Stimulated activated CD8-positive, alpha-beta memory T cell treated with anti-CD3 and anti-CD28 coated beads, Interleukin-2, amount 100 ng/mL, for 1 hour (primary cell): Measurements from ENCODE around the gene CENPX.
"Not testable (repeated sequence)": the region's sequence is repeated elsewhere in the genome, so short reads cannot be mapped to it uniquely, and the experiment has no call there.

Experiments
- DNase-seq, 2 donors: peaks; one replicate each; pipeline ENCODE4 v3.0.0-alpha.2; 2020; ENCODE audit warnings: low read depth in 2 of 2

The CENPX gene

DNA sequence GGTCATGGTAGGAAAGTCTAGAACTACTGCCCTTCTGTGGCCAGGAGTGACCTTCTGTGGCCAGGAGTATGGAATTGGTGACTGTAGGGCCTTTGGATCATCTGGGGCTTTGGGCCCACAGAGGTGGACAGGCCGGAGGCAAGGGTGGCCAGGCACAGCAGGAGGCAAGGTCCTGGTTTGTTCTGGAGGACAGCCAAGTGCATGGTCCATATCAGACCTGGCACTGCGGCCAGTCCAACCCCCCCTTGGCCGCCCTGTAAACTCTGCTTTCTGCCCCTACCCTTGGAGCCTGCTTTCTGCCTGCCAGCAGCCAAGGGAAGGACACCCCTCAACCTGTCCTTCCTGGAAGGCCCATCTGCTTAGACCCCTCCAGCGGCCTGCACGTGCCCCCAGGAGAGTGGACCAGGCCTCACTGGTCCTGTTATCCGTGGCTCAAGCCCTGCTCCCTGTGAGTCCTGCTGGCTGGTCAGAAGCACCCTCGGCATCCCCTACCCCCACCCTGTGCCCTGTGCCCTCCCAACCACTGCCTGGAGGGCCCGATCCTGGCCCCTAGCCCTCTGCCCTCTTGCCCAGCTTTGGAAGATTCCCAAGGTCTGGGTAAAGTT lies 17.1 kb upstream of the CENPX start:
- DNase-seq: no peak

DNA sequence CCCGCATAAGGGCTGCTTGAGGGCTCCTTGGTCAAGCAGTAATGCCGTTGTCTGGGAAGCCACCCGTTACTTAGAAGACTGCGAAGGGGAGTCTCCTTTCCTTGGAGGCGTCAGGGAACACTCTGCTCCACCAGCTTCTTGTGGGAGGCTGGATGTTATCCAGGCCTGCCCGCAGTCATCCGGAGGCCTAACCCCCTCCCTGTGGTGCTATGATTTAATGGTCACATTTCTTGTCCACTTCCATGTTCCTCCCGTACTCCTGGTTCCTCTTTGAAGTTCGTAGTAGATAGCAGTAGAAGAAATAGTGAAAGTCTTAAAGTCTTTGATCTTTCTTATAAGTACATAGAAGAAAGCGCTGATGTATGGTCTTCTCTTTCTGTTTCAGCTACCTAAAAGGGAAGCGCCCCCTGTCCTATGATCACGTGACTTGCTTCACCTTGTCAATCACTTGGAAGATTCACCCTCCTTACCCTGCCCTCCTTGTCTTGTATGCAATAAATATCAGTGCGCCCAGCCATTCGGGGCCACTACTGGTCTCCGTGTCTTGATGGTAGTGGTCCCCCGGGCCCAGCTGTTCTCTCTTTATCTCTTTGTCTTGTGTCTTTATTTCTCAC lies 16.2 kb upstream of the CENPX start:
- not testable (repeated sequence) for DNase-seq

DNA sequence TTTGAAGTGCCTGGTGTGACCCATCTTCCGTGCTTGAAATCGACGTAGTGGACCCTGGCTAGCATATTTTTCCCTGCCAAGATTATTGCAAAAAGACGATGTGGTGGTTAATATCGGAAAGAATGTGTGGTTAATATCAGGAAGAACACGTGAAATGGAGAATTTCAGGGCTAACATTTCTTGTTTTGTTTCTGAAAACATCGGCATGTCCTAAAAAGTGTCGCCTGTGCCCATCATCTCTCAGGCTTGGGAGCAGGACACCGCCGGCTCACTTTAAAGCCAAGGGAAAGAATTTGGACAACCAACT lies 15.2 kb upstream of the CENPX start:
- no peak for DNase-seq

DNA sequence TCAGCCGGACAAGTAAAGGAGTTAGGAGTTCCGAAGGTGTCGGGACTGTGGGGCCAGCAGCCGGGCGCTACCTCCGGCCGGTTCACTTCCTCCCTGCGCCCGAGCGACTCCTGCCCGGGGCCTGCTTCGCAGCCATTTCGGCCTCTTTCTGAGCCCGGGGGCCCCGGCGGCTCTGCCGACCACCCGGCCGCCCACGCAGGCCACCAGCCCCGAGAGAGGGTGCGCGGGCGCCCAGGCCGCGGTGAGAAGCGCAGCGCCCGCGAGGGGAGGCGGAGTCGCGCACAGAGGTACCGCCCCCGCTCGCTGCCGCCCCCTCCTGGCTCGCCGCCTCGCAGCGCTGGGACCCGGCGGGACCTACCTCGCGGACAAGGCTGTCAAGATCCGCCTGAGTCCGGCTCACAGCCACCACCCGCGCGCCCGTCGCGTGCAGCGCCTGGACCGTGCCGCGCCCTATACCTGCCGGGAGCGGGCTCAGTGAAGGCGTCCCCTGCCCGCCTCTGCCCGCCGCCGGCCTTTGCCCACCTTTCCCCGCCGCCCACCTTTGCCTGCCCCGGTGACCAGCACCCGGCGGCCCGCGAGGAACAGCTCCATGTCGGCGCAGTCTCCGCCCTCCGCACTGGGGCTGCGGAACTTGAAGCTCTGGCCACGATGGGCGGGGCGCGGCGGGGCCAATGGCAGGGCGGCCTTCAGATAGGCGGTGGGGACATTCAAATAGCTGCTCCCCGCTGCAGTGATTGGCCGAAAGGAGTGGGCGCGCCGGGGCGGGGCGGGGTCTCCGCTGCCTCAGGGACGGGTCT lies 14.6 kb upstream of the CENPX start, which contains the start of gene DCXR:
DCXR (minus strand) TSS at position 606 of the 797 bp plus-strand sequence; CDS start at position 591, 15 bp downstream.
- DNase-seq: peak; percentile 87 to 91

DNA sequence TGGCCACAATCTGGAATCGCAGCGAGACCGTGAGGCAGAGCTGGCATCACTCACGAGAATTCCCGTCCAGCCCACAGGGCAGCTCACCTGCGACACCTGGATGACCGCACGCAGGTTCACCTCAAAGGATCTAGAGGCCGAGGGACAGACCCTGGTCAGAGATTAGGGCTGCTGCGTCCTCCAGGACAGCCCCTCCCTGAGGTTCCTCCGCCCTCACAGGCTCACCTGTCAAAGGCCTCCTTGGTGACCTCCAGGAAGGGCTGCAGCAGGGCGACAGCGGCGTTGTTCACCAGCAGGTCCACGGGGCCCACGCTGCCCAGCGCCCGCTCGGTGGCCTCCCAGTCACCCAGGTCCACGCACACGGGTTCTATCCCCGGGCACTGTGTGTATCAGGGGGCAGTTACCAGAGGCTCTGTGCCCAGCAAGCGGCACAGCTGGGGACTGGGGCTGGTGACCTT lies 14.0 kb upstream of the CENPX start:
- DNase-seq: no peak

DNA sequence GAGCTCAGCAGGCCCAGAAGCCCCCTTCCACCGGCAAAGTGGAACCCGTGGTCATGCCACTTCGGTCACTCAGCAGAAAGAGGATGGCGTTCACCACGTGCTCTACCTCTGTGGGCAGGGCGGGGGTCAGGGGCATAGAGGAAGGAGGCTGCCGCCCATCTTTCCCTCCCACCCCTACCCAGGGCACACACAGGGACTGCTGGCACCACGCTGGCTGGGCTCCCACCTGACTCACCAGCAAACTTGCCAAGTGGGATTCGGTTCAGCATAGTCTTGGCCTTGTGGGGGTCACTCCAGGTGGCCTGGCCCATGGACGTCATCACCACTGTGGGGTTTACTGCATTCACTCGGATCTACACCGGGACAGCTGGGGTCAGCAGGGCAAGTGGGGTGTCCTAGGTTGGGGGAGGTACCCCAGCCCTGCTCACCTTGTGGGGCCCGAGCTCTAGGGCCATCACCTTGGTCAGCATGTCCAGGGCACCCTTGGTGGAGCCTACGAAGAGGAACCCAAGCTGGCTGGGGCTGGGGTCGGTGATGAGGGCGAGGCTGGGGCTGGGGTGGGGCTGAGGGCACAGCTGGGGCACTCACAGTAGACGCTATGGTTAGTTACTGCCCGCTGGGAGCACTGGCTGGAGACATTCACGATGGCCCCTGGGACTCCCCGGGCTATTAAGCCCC lies 13.4 kb upstream of the CENPX start:
- DNase-seq: no peak

DNA sequence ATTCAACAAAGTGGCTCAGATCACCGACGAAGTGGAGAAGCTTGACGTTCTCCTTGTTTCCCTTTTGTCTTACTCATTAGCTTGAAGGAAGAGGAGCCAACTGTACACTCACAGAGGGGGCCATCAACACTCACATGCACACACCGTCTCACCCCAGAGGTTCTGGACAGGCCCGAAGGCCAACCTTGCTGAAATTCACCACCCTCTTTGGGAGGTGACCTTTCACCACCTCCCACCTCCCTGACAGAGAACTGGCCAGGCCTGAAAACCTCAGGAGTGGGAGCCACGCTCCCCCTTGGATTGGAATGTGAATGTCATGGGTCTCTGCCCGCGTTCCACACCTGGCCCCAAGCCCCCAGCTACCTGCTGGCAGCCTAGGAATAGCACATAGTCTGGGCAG lies 12.8 kb upstream of the CENPX start:
- DNase-seq: no peak

DNA sequence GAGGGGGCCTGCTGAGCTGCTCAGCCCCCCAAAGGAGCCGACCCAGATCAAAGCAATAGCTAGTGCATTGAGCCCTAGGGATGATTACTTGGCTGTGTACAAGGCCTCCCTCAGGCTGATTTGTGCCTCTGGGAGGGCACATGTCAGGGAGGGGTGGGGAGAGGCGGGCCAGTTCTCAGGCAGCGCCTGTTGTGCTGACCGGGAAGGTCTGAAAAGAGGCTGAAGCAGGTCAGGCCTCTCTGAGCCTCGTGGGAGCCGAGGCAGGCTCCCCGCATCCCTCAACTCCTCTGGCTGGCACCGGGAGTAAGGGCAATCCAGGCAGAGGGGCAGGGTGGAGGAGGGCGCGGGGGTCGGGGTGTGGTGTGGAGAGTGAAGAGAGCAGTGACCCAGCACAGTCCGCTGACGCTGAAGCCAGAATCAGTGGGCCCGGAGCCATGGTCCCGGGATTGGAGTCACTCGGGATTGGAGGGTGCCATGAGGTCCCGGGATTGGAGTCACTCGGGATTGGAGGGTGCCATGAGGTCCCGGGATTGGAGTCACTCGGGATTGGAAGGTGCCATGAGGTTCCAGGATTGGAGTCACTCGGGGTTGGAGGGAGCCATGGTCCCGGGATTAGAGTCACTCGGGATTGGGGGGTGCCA lies 11.8 kb upstream of the CENPX start:
- no peak for DNase-seq

DNA sequence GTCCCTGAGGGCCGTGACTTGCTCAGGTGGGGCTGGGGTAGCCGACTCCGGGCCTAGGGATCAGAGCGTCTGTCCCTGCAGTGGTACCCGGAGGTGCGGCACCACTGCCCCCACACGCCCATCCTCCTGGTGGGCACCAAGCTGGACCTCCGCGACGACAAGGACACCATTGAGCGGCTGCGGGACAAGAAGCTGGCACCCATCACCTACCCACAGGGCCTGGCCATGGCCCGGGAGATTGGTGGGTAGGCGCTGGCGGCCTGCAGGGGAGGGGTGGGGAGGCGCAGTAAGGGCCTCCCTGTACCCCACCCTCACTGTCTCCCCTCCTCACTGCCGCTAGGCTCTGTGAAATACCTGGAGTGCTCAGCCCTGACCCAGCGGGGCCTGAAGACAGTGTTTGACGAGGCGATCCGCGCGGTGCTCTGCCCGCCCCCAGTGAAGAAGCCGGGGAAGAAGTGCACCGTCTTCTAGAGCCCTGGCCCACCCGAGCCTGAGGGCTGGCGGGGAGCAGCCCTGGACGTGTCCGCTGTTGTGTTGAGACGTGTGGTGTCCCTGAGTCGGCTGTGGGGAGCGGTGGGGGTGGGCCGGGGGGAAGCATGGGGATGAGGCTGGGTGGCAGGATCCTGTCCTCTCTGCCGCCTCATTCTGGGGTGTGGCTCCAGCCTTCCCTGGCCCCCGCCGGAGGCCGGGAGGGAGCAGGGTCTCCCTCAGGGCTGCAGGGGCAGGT lies 10.8 kb upstream of the CENPX start:
- DNase-seq: no peak

DNA sequence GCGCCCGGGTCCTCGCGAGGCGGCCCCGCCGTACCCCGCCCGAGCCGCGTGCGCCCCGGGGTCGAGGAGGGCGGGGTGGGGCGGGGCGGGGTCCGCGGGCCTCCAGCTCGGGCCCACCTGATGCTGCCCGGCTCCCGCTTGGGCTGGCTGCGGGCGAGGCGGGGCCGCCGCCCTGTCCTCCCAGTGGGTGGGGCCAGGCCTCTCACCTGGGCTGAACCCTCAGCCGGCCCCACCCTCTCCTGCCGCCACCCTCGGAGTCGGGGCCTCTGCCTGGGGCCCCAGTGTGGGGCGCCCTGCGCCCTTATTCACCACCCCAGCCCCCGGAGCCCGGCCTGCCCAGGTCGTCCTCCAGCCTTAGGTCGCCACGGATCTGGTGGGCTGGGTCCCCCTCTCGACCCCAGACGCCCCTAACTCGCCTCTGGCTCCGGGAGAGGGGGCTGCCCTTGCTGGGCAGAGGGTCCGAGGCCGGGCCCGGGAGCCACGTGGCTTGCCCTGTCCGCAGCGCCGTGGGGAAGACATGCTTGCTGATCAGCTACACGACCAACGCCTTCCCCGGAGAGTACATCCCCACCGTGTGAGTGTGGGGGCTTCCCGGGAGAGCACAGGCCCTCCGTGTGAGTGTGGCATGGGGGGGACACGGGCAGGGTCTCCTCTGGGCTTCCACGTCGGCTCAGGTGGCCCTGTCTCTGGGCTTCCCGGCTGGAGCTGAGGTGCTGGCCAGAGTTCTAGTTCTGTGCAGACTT lies 9.4 kb upstream of the CENPX start:
- DNase-seq: no peak

DNA sequence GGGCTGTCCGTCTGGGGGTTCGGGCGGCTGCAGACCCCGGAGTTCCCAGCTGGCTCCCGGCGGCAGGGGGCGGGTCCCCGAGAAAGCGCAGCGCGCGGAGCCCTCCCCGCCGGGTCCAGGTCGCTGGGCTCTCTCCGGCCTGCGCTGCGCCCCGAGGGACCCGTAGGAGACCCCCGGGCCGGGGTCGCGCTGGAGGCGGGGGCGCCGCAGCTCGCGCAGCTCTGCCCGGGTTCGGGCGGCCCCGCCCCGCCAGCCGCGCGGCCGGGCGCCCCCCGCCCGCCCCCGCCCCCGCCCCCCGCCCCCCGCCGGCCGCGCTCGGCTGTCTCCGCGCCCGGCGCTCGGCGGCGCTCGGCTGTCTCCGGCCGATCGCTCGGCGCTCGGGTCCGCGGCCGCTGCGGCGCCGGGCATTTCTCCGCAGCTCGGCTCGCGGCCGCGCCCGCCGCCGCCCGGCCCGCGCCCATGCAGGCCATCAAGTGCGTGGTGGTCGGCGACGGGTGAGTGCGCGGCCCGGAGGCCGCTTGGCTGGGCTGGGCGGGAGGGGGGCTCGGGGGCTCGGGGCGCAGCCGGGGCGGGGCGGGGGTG lies 8.7 kb upstream of the CENPX start, which contains the start of gene RAC3:
RAC3 (plus strand) TSS at position 376 of the 582 bp plus-strand sequence; CDS start at position 460, 84 bp downstream.
- DNase-seq: no peak

DNA sequence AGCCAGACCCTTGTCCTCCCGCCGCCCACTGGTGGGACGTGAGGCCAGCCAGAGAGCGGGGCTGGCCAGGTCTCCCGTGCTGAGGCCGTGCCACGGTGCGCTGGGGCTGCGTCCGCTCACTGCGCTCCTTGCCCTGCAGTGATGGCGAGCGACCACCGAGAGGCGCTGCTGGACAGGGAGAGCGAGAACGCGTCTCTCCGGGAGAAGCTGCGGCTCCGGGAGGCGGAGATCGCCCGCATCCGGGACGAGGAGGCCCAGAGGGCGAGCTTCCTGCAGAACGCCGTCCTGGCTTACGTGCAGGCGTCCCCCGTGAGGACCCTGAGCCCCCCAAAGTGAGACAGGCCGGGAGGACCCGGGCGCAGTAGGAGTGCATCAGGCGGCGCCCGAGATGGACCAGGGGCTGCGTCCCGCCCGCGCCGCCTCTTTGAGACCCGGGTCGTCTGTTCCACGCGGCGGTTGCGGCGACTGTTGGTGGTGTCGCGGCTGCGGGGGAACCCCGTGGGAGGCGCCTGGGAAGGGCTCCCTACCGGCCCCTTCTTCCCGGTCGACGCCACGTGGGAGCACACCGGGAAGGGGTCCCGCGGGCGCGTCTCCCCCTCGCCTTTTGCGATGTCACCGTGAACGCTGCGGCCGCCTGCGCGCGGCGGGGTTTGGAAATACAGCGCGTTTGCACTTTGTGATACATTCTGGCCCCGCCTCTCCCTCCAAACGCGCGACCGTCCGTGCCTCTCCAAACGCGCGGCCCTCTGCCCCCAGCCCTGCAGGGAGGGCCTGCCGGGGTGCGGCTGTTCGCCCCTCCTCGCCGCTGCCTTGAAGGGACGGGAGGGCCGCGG lies 8.0 kb upstream of the CENPX start:
- DNase-seq: peak; percentile 62 to 67

DNA sequence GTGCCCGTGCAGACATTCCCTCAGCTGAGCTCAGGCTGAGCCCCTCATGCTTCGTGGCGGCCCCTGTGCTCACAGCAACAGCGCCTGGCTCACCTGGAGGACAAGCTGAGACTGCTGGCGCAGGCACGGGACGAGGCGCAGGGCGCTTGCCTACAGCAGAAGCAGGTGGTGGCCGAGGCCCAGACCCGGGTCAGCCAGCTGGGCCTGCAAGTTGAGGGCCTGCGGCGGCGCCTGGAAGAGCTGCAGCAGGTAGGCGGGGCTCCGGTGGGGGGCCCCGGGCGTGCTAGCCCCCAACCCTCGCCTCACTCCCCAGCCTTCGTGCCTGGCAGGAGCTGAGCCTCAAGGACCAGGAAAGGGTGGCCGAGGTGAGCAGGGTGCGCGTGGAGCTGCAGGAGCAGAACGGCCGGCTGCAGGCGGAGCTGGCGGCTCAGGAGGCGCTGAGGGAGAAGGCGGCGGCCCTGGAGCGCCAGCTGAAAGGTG lies 7.4 kb upstream of the CENPX start:
- no peak for DNase-seq

DNA sequence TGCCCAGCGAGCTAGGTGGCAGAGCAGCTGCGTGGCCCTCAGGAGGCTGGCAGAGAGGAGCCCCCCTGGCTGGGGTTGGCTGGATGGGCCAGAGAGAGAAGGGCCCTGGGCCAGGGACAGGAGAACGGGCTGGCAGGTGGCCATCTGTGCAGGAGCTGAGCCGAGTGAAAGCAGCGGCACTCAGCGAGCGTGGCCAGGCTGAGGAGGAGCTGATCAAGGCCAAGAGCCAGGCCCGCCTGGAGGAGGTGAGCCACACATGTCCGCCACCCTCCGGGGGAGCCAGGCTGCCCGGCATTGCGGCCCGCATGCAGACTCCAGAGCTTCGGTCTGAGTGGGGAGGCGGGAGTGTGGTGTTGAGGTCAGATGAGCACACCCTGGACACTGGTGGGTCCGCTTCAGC lies 6.7 kb upstream of the CENPX start:
- DNase-seq: no peak

DNA sequence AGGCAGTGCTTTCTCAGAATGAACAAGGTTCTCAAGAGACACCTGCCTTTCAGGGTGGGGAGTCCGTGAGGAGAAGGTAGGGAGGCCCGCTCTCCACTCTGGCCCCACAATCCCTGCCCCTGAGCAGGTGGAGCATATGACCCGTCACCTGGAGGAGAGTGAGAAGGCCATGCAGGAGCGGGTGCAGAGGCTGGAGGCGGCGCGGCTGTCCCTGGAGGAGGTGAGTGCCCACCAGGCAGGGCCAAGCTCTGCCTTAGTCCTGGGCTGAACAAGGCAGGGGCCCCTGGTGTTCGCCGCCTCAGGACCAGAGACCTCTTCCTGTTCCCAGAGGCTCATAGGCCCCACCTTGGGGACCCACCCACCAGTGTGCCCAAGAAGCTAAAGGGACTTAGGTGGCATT lies 6.3 kb upstream of the CENPX start:
- DNase-seq: no peak

DNA sequence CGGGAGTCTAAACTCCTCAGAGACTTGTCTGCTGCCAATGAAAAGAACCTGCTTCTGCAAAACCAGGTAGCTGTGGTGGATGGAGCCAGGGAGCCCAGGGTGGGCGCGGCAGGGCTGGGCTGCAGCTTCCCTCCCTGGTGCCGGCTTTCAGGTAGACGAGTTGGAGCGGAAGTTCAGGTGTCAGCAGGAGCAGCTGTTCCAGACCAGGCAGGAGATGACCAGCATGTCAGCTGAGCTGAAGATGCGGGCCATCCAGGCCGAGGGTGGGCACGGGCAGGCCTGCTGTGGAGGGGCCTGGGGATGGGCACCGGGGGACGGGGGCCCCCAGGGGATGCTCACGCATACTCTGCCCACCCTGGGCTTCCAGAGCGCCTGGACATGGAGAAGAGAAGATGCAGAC lies 5.6 kb upstream of the CENPX start:
- no peak for DNase-seq

DNA sequence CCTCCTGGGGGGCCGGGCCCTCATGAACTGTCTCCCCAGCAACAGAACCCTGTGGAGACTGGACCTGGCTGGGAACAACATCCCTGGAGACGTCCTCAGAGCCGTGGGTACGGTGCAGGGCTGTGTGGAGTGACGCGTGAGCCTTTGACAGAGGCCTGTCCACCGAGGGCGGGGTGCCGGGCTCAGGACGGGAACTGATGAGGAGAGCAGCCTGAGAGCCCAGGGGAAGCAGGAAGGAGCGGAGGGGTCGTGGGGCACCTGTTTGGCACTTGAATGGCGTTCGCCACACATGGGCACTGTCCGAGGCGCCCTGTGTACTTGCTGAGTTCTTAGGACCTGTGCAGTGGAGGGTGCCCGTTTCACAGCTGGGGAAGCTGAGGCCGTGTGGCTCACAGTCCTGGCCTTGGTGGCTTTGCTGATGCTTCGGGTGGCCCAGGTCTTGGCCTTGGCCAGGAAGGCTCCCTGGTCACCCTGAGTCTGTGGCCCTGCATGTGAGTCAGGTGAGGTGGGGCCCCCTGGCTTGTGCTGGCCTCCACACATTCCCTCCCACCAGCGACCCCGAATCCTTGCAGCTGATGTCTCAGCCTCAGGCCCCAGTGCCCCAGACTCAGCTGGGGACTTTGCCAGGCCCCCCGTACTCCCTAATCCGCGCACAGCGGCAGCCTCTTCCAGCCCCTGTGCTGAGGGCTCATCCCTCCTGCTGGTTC lies 2.9 kb upstream of the CENPX start:
- DNase-seq: no peak

DNA sequence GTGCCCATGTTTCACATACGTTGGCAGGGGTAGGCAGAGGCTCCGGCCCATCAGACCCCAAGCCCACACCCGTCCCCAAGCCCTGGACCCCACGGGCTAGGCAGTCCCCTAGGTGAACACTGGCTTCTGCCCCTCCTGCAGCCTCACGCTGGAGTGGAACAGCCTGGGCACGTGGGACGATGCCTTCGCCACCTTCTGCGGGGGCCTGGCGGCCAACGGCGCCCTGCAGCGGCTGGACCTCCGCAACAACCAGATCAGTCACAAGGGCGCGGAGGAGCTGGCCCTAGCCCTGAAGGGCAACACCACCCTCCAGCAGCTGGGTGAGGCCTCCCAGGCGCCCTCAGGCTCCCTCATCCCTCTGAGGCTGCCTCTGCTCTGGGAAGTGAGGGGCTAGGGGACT lies 2.2 kb upstream of the CENPX start:
- no peak for DNase-seq
